HG03469 (cell line): Measurements from ENCODE around the gene DPP4.
"Not testable (repeated sequence)": the region's sequence is repeated elsewhere in the genome, so short reads cannot be mapped to it uniquely, and the experiment has no call there.

ENCODE experiments used
- ATAC-seq: cut with Tn5 transposase; IDR thresholded peaks from one replicate; pipeline ENCODE4 v1.9.1; 2021; ENCODE audit warnings: mild to moderate bottlenecking, moderate library complexity, moderate number of reproducible peaks; ENCODE audit not compliant: unreplicated experiment

The DPP4 gene

DNA sequence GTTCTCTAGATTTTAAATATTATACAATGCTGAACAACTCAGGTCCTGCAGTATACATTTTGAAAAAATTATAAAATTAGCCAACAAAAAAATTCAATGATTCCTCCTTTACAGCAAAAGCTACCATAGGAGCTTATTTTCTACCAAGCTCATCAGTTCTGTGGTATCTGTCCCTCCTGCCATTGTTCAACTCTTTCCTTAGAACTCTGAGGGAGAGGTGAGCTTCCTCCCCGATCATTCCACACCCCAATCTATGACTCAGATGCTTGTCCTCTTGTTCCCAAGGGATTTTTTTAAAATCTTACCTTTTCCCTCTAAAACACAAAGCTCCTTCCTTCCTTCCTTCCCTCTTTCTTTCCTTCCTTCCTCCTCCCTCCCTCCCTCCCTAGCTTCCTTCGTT, 13.5 kb downstream of the DPP4 start:
- ATAC-seq, result no peak

GRCh38 chr2:162058973-162059668, 14.9 kb downstream of the DPP4 start:
- ATAC-seq, result peak; percentile 85

DNA sequence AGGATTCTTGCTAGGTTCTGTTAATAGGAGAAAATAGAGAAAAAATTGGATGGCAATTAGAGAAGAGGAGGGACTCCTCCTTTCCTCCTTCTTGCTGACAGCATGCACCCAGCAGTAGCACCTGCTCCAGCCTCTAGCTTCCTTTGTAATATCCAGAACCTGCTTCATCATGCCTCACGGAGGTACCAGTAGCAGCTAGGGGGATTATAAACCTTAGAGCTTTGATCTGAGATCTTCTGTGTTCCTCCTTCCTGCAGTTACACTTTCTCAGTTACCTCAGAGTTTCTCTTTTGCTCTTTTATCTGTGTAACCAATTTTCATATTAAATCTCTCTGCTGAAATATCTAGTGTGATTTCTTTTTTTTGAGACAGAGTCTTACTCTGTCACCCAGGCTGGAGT, 16.6 kb downstream of the DPP4 start:
- ATAC-seq, result no peak

GRCh38 chr2:162056796-162057399, 17.1 kb downstream of the DPP4 start:
- ATAC-seq, result no peak

- ATAC-seq, result no peak
These were observed 20.2 kb downstream of the DPP4 start for GRCh38 chr2:162053808-162054155.

DNA sequence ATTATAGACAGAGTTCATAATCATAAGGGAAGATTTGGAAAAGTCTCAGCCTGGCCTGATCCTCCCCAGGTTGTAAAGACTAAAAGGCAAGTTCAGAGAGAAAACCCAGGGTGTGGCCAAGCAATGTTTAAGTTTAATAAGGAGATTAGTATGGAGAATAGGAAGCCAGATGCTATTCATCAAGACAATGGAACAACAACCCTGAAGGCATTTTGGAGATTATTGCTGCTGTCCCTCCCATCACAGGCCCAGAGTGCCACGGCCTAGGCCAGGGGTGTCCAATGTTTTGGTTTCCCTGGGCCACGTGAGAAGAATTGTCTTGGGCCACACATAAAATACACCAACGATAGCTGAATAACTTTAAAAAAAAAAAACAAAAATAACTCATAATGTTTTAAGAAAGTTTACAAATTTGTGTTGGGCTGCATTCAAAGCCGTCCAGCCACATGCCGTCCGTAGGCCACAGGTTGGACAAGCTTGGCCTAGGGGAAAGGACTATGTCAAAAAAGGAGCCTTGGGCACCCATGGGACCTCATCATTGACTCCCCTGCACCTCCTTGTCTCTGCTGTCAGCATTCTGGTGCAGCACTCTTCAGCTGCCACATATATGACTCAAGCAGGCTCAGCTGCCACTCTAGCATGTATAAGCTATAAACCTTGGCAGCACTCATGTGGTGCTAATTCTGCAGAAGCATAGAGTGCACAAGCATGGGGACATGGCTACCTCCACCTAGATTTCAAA, 20.8 kb downstream of the DPP4 start:
- no peak for ATAC-seq

- ATAC-seq, result no peak
These were observed 23.5 kb downstream of the DPP4 start for GRCh38 chr2:162050513-162050961.

DNA sequence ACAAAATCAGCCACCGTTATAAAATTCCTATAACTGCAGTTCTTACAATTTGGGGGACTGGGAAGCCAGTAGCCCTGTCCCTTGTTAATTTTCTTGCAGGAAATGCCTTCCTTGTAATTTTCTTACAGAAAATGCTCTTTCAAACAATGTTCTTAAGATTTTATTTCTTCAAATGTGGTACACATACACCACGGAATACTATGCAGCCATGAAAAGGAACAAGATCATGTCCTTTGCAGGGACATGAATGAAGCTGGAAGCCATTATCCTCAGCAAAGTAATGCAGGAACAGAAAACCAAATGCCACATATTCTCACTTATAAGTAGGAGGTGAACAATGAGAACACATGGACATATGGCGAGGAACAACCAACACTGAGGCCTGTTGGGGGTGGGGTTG, 24.9 kb downstream of the DPP4 start:
- ATAC-seq, result not testable (repeated sequence)

- no peak for ATAC-seq
These were observed 29.4 kb downstream of the DPP4 start for GRCh38 chr2:162044586-162044985.

DNA sequence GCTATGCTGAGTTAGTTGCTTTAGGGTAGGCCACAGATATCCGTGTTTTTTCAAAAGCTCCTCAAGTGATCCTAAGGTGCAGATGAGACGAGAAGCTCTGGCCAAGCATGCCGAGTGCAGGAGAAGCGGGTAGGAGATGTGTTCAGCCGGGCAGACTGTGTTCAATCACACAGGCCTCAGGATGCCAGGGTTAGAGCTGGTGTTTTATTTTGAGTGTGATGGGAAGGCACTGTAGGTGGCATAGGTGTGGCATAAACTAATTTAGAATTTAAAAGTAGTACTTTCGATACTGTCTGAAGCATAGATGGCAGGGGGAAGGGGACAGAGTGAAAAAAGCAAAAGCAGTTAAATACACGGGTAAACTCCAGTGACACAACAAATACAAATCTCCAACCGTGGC, 30.9 kb downstream of the DPP4 start:
- ATAC-seq, result no peak

DNA sequence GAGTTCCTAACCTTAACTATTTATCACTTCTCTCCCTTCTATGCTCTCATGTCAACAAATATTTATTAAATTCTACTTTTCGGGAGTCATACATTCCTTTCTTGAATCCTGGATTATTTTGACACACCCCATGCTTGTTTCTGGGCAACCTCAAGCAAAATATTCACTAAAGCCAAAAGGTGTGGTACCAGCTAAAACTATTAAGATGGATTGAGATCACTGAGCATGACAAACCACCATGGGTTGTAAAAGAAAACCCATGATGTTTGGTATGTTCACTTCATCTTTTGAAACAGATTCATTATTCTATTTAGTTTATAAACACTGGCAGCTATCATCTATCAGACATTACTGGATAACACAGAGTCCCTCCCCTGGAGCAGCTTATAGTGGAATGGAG, 32.5 kb downstream of the DPP4 start:
- no peak for ATAC-seq

DNA sequence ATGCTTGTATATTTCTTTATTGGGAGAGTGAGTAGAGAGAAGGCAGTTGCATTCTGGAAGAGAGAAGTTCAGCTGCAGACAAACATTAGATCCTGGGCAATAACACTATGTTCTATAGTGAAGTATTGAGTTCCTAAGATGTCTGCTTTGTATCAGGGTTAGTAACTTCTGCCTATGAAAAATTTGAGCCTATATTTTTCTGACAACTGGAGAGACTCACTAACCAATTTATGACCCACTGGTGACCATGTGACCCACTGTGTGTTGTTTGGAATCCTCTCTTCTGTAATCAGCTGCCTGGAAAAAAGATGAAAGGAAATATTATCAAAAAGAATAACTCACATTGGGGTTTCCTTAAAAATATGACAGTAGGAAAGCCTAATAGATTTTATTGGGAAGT, 35.3 kb downstream of the DPP4 start:
- ATAC-seq, result no peak

DNA sequence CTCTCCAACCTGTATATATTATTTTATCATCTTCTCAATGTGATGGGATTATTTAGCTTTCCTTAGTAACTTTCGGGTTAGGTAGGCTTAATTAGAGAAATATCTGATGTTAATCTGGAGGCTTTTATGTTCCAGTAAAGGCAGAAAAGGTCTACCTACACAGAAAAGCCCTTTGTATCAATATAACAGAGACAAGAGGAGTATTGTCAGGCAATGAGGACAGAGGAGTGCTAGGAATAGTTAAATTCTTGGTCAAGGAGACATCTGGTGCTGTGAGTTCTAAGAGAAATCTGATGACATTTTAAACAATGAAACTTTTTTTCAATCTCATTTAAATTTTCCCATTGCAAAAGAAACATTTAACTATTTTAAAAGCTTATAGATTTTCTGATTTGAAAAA, 36.1 kb downstream of the DPP4 start:
- ATAC-seq, result no peak

- ATAC-seq, result no peak
These were observed 36.8 kb downstream of the DPP4 start for GRCh38 chr2:162037028-162037795.

- no peak for ATAC-seq
These were observed 38.0 kb downstream of the DPP4 start for GRCh38 chr2:162035981-162036380.

GRCh38 chr2:162030363-162031190, 43.4 kb downstream of the DPP4 start:
- ATAC-seq, result no peak

DNA sequence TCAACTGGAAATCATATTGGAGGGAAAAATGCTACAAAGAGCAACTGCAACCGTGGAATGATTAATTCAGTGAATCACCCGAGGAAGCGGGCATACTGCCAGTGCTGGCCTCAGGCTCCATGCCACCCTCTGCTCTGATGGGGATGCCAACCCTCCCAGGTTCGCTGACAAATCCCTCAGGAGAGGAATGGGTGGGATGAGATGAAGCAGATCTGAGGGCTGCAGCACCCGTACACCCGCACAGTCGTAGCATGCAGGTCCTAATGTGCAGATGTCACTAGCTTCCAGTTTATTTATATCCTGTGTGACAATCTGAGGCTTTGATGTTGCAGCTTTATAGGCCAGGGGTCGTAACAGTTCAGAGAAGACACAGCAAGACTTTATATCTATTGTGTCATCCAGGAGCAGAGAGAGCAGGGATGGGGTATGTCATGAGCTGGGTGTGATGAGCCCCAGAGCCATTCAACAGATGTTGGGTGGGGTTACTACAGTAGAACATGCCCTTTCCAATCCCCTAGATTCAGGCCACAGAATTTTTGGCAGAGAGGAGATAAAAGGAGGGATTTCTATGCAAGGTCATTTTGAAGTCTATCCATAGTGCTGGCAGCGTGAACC, 44.6 kb downstream of the DPP4 start:
- ATAC-seq, result no peak

GRCh38 chr2:162028511-162028910, 45.5 kb downstream of the DPP4 start:
- no peak for ATAC-seq

GRCh38 chr2:162025121-162025911, 48.7 kb downstream of the DPP4 start:
- ATAC-seq, result no peak
